Mammary epithelial cell (primary cell): Measurements from ENCODE around the gene RARB.

Source experiments
- CTCF ChIP-seq, 2 donors: IDR thresholded peaks in 1 of 2; conservative IDR thresholded peaks in 1 of 2; 2 replicates each; pipeline ENCODE4 v1.5.1; 2011 to 2012; ENCODE audit warnings: inconsistent platforms in 2 of 2, low read length in 2 of 2, mild to moderate bottlenecking in 2 of 2, control low read depth in 1 of 2, low read depth in 1 of 2; ENCODE audit not compliant: insufficient read depth in 1 of 2; ENCODE audit errors: extremely low read depth in 1 of 2
- EZH2 ChIP-seq: IDR thresholded peaks from 2 replicates; pipeline ENCODE4 v1.6.1; 2012; ENCODE audit warnings: low read length, inconsistent platforms, borderline replicate concordance

- TF ChIP-seq CTCF (conservative IDR thresholded peaks at IDR 0.05 in 1 of 2, IDR thresholded peaks at IDR 0.05 in 1 of 2; ENCODE audit: extremely low read depth in 1 of 2, insufficient read depth in 1 of 2, low read depth in 1 of 2, low read length in 2 of 2), result no peak
- no peak for TF ChIP-seq EZH2
These were observed 44.1 kb downstream of the RARB start for GRCh38 chr3:25472153-25472552.
